Neuronal stem cell (in vitro differentiated cells): ENCODE measurements around the gene PPIB.

Experiments
- DNase-seq: peaks from one replicate; pipeline ENCODE4 v3.0.0-alpha.2; 2013; ENCODE audit warnings: low spot score
- H2AFZ ChIP-seq: one replicate; pipeline ENCODE4 v1.6.1; 2013; ENCODE audit warnings: mild to moderate bottlenecking, low read length, inconsistent platforms
- H2AK5ac ChIP-seq: 2 replicates; pipeline ENCODE4 v1.6.1; 2013; ENCODE audit warnings: low read depth, mild to moderate bottlenecking, inconsistent platforms, low read length, moderate library complexity, mixed read lengths
- H2BK120ac ChIP-seq: 2 replicates; pipeline ENCODE4 v1.6.1; 2013; ENCODE audit warnings: low read depth, mild to moderate bottlenecking, inconsistent platforms, low read length, moderate library complexity, mixed read lengths
- H2BK12ac ChIP-seq: one replicate; pipeline ENCODE4 v1.6.1; 2013; ENCODE audit warnings: low read length, inconsistent platforms
- H2BK15ac ChIP-seq: 2 replicates; pipeline ENCODE4 v1.6.1; 2013; ENCODE audit warnings: mild to moderate bottlenecking, low read length, inconsistent platforms, mixed read lengths
- H2BK5ac ChIP-seq: one replicate; pipeline ENCODE4 v1.6.1; 2013; ENCODE audit warnings: inconsistent platforms, mild to moderate bottlenecking, low read length, moderate library complexity
- H3K14ac ChIP-seq: one replicate; pipeline ENCODE4 v1.6.1; 2013; ENCODE audit warnings: low read length, inconsistent platforms
- H3K18ac ChIP-seq: 2 replicates; pipeline ENCODE4 v1.6.1; 2013; ENCODE audit warnings: low read length, inconsistent platforms
- H3K23ac ChIP-seq: 2 replicates; pipeline ENCODE4 v1.6.1; 2013; ENCODE audit warnings: low read depth, mild to moderate bottlenecking, mixed read lengths, low read length, inconsistent platforms; ENCODE audit not compliant: poor library complexity
- H3K27ac ChIP-seq: replicated peaks from 3 replicates; pipeline ENCODE4 v1.5.1; 2013; ENCODE audit warnings: low read length, inconsistent platforms
- H3K27me3 ChIP-seq, 3 experiments: 2 replicates each; pipeline ENCODE4 v1.6.1; 2013; ENCODE audit warnings: low read length in 3 of 3, mild to moderate bottlenecking in 2 of 3, inconsistent platforms in 1 of 3, low read depth in 1 of 3, mixed read lengths in 1 of 3, moderate library complexity in 1 of 3; ENCODE audit not compliant: control insufficient read depth in 3 of 3, insufficient read depth in 3 of 3
- H3K36me3 ChIP-seq, 2 donors: replicated peaks in 1 of 2; 2 replicates each; pipeline ENCODE4 v1.6.1; 2013; ENCODE audit warnings: low read length in 2 of 2; ENCODE audit not compliant: control insufficient read depth in 2 of 2, insufficient read depth in 2 of 2
- H3K4ac ChIP-seq: 2 replicates; pipeline ENCODE4 v1.6.1; 2013; ENCODE audit warnings: inconsistent platforms, mild to moderate bottlenecking, low read length, moderate library complexity
- H3K4me1 ChIP-seq, 2 donors: 1 replicate in 1 of 2; 2 replicates in 1 of 2; pipeline ENCODE4 v1.6.1; 2013; ENCODE audit warnings: low read length in 2 of 2, low read depth in 1 of 2; ENCODE audit not compliant: control insufficient read depth in 2 of 2, insufficient read depth in 1 of 2
- H3K4me2 ChIP-seq: one replicate; pipeline ENCODE4 v1.6.1; 2013; ENCODE audit warnings: mild to moderate bottlenecking, low read length, inconsistent platforms; ENCODE audit not compliant: insufficient read depth, poor library complexity, severe bottlenecking
- H3K4me3 ChIP-seq, 2 donors: 2 replicates each; pipeline ENCODE4 v1.5.1; 2013; ENCODE audit warnings: low read length in 2 of 2, mild to moderate bottlenecking in 2 of 2, inconsistent platforms in 1 of 2, moderate library complexity in 1 of 2
- H3K79me1 ChIP-seq: one replicate; pipeline ENCODE4 v1.6.1; 2013; ENCODE audit warnings: low read depth, mild to moderate bottlenecking, inconsistent platforms, low read length, moderate library complexity
- H3K9ac ChIP-seq: one replicate; pipeline ENCODE4 v1.6.1; 2013; ENCODE audit warnings: mild to moderate bottlenecking, low read depth, low read length, inconsistent platforms; ENCODE audit not compliant: poor library complexity
- H3K9me3 ChIP-seq, 2 donors: replicated peaks in 1 of 2; 2 replicates each; pipeline versions ENCODE3 to v1.6.1; 2013; ENCODE audit warnings: low read length in 2 of 2, mild to moderate bottlenecking in 2 of 2, inconsistent platforms in 1 of 2, low read depth in 1 of 2, mixed read lengths in 1 of 2, moderate library complexity in 1 of 2; ENCODE audit not compliant: control insufficient read depth in 2 of 2, insufficient read depth in 1 of 2
- H4K8ac ChIP-seq: one replicate; pipeline ENCODE4 v1.6.1; 2013; ENCODE audit warnings: low read depth, mild to moderate bottlenecking, inconsistent platforms, low read length, moderate library complexity
- H4K91ac ChIP-seq: one replicate; pipeline ENCODE4 v1.6.1; 2013; ENCODE audit warnings: low read length, low read depth, mild to moderate bottlenecking, inconsistent platforms; ENCODE audit not compliant: poor library complexity
- WGBS, 2 donors: extraction: QIAGEN DNeasy Blood & Tissue Kit; methylation state at CpG; one replicate each; pipeline ENCODE4 v1.1.7; 2013; ENCODE audit warnings: missing lambda C conversion rate in 2 of 2, mixed read lengths in 1 of 2; ENCODE audit not compliant: insufficient read length in 2 of 2, insufficient replicate concordance in 1 of 2; ENCODE audit errors: extremely low coverage in 2 of 2; 5-methylcytosine and 5-hydroxymethylcytosine counted together

The PPIB gene

GRCh38 chr15:64161688-64162477 is 939 bp downstream of the PPIB start:
- no peak overlapping the region for H3K4ac ChIP-seq
- no peak overlapping the region for H3K27ac ChIP-seq
- H2AK5ac ChIP-seq: no peak overlapping the region
- no peak overlapping the region for H3K14ac ChIP-seq
- no peak for DNase-seq
- no peak overlapping the region for H4K8ac ChIP-seq
- no peak overlapping the region for H2BK12ac ChIP-seq
- H2AFZ ChIP-seq: peak overlapping the region; percentile 85
- no peaks in the 10 kb centered on the region for H3K27me3 ChIP-seq
- peak overlapping the region; percentile 70 to 100 for H3K4me3 ChIP-seq
- no peak overlapping the region for H4K91ac ChIP-seq
- H3K79me1 ChIP-seq: peaks cover 4% of the 10 kb centered on the region
- H3K36me3 ChIP-seq: peaks cover 30 to 51% of the 10 kb centered on the region in 2 donors
- peak overlapping the region; percentile 50 for H3K4me2 ChIP-seq
- no peak overlapping the region for H3K18ac ChIP-seq
- H2BK5ac ChIP-seq: no peak overlapping the region
- WGBS, 2 donors: no CpG with 5 or more reads among the region's 12 CpGs
- no peak overlapping the region for H2BK120ac ChIP-seq
- H3K9me3 ChIP-seq: no peaks in the 10 kb centered on the region
- H3K23ac ChIP-seq: no peak overlapping the region
- H3K4me1 ChIP-seq: peaks cover 4 to 9% of the 10 kb centered on the region in 2 donors
- H2BK15ac ChIP-seq: no peak overlapping the region
- no peak overlapping the region for H3K9ac ChIP-seq

- Histone ChIP-seq H3K23ac (peak overlapping the region; percentile 11), H3K4me2 (no peak overlapping the region), H3K27ac (no peak overlapping the region), H3K9me3 (no peaks in the 10 kb centered on the region), H3K4ac (no peak overlapping the region), H3K4me3 (no peak overlapping the region), H2AK5ac (no peak overlapping the region), H2AFZ (no peak overlapping the region), H2BK12ac (no peak overlapping the region), H2BK5ac (no peak overlapping the region), H4K8ac (no peak overlapping the region), H2BK15ac (no peak overlapping the region), H3K79me1 (peaks cover 4% of the 10 kb centered on the region), H3K9ac (peak overlapping the region; percentile 21), H3K4me1 (peaks cover 3 to 4% of the 10 kb centered on the region in 2 donors), H3K18ac (no peak overlapping the region), H4K91ac (no peak overlapping the region), H2BK120ac (no peak overlapping the region), H3K36me3 (peaks cover 48 to 78% of the 10 kb centered on the region in 2 donors), H3K14ac (no peak overlapping the region), H3K27me3 (no peaks in the 10 kb centered on the region)
- no CpG with 5 or more reads among the region's 11 CpGs for WGBS, 2 donors
- DNase-seq: no peak
These were observed 4.3 kb downstream of the PPIB start for GRCh38 chr15:64158363-64159134.

GRCh38 chr15:64157599-64158125 is 5.2 kb downstream of the PPIB start:
- H2BK120ac ChIP-seq: no peak overlapping the region
- peaks cover 4% of the 10 kb centered on the region for H3K79me1 ChIP-seq
- no peak overlapping the region for H3K4me2 ChIP-seq

More at GRCh38 chr15:64157599-64158125, 5.2 kb downstream of the PPIB start:
- WGBS, 2 donors: no CpG with 5 or more reads among the region's 1 CpG
- Histone ChIP-seq H4K91ac (no peak overlapping the region), H3K27ac (no peak overlapping the region), H2BK12ac (no peak overlapping the region), H4K8ac (no peak overlapping the region), H2AK5ac (no peak overlapping the region), H3K36me3 (peaks cover 48 to 78% of the 10 kb centered on the region in 2 donors), H3K9me3 (no peaks in the 10 kb centered on the region), H3K18ac (no peak overlapping the region), H3K23ac (no peak overlapping the region), H3K14ac (no peak overlapping the region), H3K27me3 (peaks cover 3 to 8% (median 4%) of the 10 kb centered on the region in 3 experiments), H2AFZ (no peak overlapping the region), H3K4me3 (no peak overlapping the region), H3K4me1 (peaks cover 7 to 11% of the 10 kb centered on the region in 2 donors), H3K4ac (no peak overlapping the region), H2BK5ac (no peak overlapping the region), H2BK15ac (no peak overlapping the region), H3K9ac (no peak overlapping the region)
- no peak for DNase-seq
